Ectodermal cell (in vitro differentiated cells): Measurements from ENCODE around the gene NYAP2.

ENCODE experiments used
- H3K27ac ChIP-seq: 2 replicates; pipeline ENCODE4 v1.7.0; 2013; ENCODE audit warnings: mild to moderate bottlenecking, low read depth, low read length; ENCODE audit not compliant: insufficient read depth, poor library complexity, severe bottlenecking
- H3K27me3 ChIP-seq: 2 replicates; pipeline ENCODE4 v1.7.0; 2013; ENCODE audit warnings: mild to moderate bottlenecking, low read length; ENCODE audit not compliant: insufficient read depth, control insufficient read depth, poor library complexity, severe bottlenecking
- H3K36me3 ChIP-seq: one replicate; pipeline ENCODE4 v1.7.0; 2013; ENCODE audit warnings: low read length; ENCODE audit not compliant: control insufficient read depth, insufficient read depth
- H3K4me1 ChIP-seq: one replicate; pipeline ENCODE4 v1.7.0; 2013; ENCODE audit warnings: low read length; ENCODE audit not compliant: control insufficient read depth, insufficient read depth
- H3K4me3 ChIP-seq: 2 replicates; pipeline ENCODE4 v1.7.0; 2013; ENCODE audit warnings: low read depth, low read length, control low read depth; ENCODE audit not compliant: insufficient read depth
- H3K9me3 ChIP-seq: 2 replicates; pipeline ENCODE4 v1.7.0; 2013; ENCODE audit warnings: mild to moderate bottlenecking, low read length, moderate library complexity; ENCODE audit not compliant: control insufficient read depth
- WGBS, 2 experiments: methylation state at CpG; one replicate each; pipeline ENCODE4 v1.1.7; 2013; ENCODE audit warnings: missing lambda C conversion rate in 2 of 2; 5-methylcytosine and 5-hydroxymethylcytosine counted together

The NYAP2 gene

DNA sequence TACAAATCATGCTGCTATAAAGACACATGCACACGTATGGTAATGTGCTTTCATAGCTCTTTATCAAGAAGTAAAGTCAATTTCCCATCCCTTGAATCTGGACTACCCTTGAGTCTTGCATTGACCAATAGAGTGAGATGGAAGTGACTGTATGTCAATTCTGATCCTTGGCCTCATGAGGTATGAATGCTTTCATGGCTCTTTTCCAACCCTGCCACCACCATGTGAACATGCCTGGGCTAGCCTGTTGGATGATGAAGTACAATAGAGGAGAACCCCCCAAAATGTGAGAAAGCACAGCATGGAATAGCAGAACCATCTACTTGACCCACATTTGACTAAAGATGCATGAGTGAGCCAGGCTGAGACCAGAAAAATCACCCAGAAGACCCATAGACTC lies 237.0 kb downstream of the NYAP2 start:
- Histone ChIP-seq H3K4me3 (no peak overlapping the region), H3K9me3 (no peaks in the 10 kb centered on the region), H3K27ac (no peak overlapping the region), H3K4me1 (no peaks in the 10 kb centered on the region), H3K36me3 (no peaks in the 10 kb centered on the region), H3K27me3 (no peaks in the 10 kb centered on the region)
- whole genome bisulfite sequencing, 2 experiments, result 90 to 100% methylated on average over 1 of the region's 1 CpG

DNA sequence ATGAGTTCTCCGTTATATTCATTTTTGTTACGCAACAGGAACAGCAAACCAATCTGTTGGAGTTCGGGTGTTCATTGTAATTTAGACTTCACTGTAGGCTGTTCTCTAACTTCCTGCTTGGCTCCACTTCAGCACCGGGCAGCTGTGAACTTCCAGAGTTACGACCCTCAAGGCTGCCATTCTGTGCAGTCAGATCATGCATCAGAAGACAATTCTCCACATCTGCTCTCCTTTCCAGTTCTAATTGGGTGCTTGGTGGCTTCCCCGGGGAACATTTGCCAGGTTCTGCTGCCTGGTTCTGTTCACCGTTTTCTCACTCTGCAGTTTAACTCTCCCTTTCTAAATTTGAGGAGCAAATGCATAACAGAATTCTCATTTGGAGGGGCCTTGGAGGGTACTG lies 237.7 kb downstream of the NYAP2 start:
- Histone ChIP-seq H3K4me3 (no peak overlapping the region), H3K36me3 (no peaks in the 10 kb centered on the region), H3K27me3 (no peaks in the 10 kb centered on the region), H3K9me3 (no peaks in the 10 kb centered on the region), H3K27ac (no peak overlapping the region), H3K4me1 (no peaks in the 10 kb centered on the region)
- 86 to 87% methylated on average over 7 of the region's 7 CpGs for WGBS, 2 experiments

- Histone ChIP-seq H3K4me3 (no peak overlapping the region), H3K9me3 (no peaks in the 10 kb centered on the region), H3K27me3 (no peaks in the 10 kb centered on the region), H3K27ac (no peak overlapping the region), H3K4me1 (no peaks in the 10 kb centered on the region), H3K36me3 (no peaks in the 10 kb centered on the region)
- WGBS, 2 experiments, result 93 to 98% methylated on average over 3 of the region's 3 CpGs
These were observed 241.0 kb downstream of the NYAP2 start for GRCh38 chr2:225640550-225640949.

GRCh38 chr2:225649274-225649673 lies 249.8 kb downstream of the NYAP2 start:
- 90 to 91% methylated on average over 4 of the region's 4 CpGs for WGBS, 2 experiments

GRCh38 chr2:225650041-225650440 lies 250.5 kb downstream of the NYAP2 start:
- Histone ChIP-seq H3K4me1 (no peaks in the 10 kb centered on the region), H3K27me3 (no peaks in the 10 kb centered on the region), H3K27ac (no peak overlapping the region), H3K4me3 (no peak overlapping the region), H3K9me3 (no peaks in the 10 kb centered on the region), H3K36me3 (no peaks in the 10 kb centered on the region)
- 94 to 95% methylated on average over 8 of the region's 8 CpGs for WGBS, 2 experiments

More at GRCh38 chr2:225649274-225649673, 249.8 kb downstream of the NYAP2 start:
- Histone ChIP-seq H3K4me1 (no peaks in the 10 kb centered on the region), H3K27ac (no peak overlapping the region), H3K36me3 (no peaks in the 10 kb centered on the region), H3K4me3 (no peak overlapping the region), H3K27me3 (no peaks in the 10 kb centered on the region), H3K9me3 (no peaks in the 10 kb centered on the region)

DNA sequence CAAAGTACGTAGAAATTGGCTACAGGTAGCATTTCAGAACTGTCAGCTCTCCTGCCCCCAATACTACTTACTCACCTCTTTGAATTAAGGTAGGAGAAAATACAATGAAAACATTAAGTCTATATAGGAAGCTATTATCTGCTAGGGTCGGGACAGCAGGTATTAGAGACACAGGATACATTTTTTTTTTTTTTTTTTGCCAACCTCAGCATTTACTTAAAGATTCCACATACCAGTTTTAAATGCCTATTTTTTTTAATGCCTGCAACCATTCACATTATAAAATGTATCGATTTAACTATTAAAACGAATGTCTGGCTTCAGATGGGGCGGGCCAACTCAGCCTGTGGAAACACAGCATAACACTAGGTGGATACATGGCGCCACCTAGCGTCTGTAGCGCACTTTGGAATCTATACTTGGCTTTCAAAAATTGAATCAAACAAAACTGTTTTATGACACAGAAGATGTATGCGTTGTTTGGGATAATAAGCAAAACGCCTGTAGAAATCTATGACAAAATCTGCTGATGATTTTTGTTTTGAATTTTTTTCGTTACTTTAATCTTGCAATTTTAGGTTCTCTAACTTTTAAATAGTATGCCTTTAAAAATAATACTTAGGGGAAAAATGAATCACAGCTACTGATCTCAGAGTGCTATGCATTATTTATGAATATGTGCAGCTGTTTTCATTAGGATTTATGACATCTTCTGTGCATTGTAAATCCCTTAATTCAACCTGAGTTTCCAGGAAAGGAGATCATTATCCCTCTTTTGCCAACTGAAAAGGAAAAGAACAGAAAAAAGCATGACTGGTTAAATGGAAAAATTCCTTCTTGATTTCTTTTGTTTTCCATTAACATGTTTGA lies 261.0 kb downstream of the NYAP2 start:
- Histone ChIP-seq H3K27me3 (no peaks in the 10 kb centered on the region), H3K9me3 (no peaks in the 10 kb centered on the region), H3K27ac (no peak overlapping the region), H3K4me1 (no peaks in the 10 kb centered on the region), H3K4me3 (no peak overlapping the region), H3K36me3 (no peaks in the 10 kb centered on the region)
- 23 to 27% methylated on average over 9 of the region's 11 CpGs for WGBS, 2 experiments

DNA sequence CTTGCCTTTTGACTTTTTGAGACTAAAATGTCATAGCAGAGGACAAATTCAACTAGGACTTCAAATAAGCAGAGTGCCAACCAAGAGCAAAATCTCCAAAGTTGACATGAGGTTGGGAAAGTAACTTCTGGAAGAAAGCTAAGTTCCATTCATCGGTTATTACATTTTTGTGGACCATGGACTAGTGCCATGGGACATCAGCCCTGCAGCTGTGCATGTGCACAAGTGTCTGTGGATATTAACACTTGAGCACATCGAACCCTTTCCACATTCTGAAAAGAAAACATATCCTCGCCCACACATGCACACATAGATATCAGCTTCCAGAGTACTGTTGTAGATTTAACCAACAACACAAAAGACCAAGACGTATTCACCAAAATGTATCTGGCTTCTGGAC lies 262.6 kb downstream of the NYAP2 start:
- no peaks in the 10 kb centered on the region for H3K4me1 ChIP-seq

DNA sequence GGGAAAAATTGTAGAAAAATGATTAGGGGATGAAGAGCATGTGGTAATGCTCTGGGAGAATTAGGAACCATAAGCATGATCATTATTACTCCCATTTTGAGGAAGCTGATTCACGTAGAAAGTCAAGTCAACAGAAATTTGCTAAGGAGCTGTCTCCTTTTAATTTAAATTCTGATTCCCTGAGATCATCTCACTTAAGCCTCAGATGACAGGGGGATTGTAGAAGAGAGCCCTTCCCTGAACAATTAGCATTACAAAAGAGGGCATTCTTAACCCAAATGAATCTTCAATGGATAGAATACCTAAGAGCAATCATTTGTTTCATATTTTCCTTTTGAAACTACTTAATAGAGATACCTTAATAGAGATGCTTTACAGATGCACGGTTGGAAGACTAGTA lies 267.9 kb downstream of the NYAP2 start:
- H3K27ac ChIP-seq, result no peak overlapping the region
- H3K27me3 ChIP-seq, result no peaks in the 10 kb centered on the region
- WGBS, 2 experiments, result 14 to 39% methylated on average over 1 of the region's 2 CpGs
- H3K4me1 ChIP-seq, result no peaks in the 10 kb centered on the region
- H3K4me3 ChIP-seq, result no peak overlapping the region
- H3K36me3 ChIP-seq, result no peaks in the 10 kb centered on the region
- no peaks in the 10 kb centered on the region for H3K9me3 ChIP-seq

More for the DNA sequence above, 262.6 kb downstream of the NYAP2 start:
- Histone ChIP-seq H3K9me3 (no peaks in the 10 kb centered on the region), H3K27me3 (no peaks in the 10 kb centered on the region), H3K27ac (no peak overlapping the region), H3K4me3 (no peak overlapping the region), H3K36me3 (no peaks in the 10 kb centered on the region)
- 91 to 93% methylated on average over 4 of the region's 4 CpGs for WGBS, 2 experiments

DNA sequence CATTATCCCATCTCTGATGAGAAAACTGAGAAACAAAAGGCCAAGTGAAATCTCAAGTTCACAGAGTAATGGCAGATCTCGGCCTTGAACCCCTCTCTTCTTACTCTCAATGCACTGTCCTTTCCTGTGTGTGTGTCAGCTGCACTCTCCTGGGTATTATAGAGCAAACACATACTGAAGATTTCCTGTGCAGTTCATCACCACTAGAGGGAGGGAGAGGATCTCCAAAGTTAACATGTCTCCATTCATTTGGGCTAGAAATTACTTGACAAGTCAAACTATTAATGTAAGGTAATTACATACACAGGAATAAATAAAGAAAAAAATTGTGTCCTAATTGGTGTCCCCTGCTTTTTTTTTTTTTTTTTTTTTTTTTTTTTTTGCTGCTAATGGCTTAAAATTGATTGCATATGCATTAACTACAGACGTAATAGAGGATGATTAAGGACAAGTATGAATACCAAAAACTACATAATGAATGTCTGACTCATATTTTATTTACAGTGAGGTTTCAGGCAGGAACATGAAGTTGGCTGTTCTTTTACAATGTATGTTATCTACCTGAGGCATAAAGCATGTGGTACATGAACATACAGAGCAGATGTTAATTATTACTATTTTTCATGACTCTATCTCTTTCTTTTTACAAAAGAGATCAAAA lies 269.2 kb downstream of the NYAP2 start:
- WGBS, 2 experiments, result 45 to 63% methylated on average over 1 of the region's 2 CpGs
- Histone ChIP-seq H3K27me3 (no peaks in the 10 kb centered on the region), H3K27ac (no peak overlapping the region), H3K36me3 (no peaks in the 10 kb centered on the region), H3K4me3 (no peak overlapping the region), H3K9me3 (no peaks in the 10 kb centered on the region), H3K4me1 (peaks cover 3% of the 10 kb centered on the region)

GRCh38 chr2:225670111-225670974 lies 270.8 kb downstream of the NYAP2 start:
- no peak overlapping the region for H3K27ac ChIP-seq
- 85 to 90% methylated on average over 3 of the region's 4 CpGs for WGBS, 2 experiments
- no peak overlapping the region for H3K4me3 ChIP-seq
- H3K27me3 ChIP-seq, result no peaks in the 10 kb centered on the region
- H3K4me1 ChIP-seq, result peaks cover 8% of the 10 kb centered on the region
- no peaks in the 10 kb centered on the region for H3K9me3 ChIP-seq
- no peaks in the 10 kb centered on the region for H3K36me3 ChIP-seq
